Endothelial cell of umbilical vein (primary cell): ENCODE data around the gene IPO5. TPM values are rescaled to one million over a fixed set of nuclear protein-coding genes. Genes with fewer than 3 reads are reported as not detected.

Experiments used
- BruUV-seq: library from RNA; stranded (reverse); fragments of 400-500 nt; replicated peaks from 2 replicates; lab custom pipeline; 2021; lab: Mats Ljungman, UMichigan
- CTCF ChIA-PET: fragments of 300-600, 350-600 bp; sonication (Branson Sonifier 250); formaldehyde crosslinking; loops from one replicate; lab custom pipeline; 2021; ENCODE audit warnings: antibody characterized with exemption, inconsistent platforms; lab: Charles Lee
- POLR2A ChIA-PET: fragments of 300-600, 350-600 bp; sonication (Branson Sonifier 250); formaldehyde crosslinking; loops from one replicate; lab custom pipeline; 2021; ENCODE audit warnings: antibody characterized with exemption, inconsistent platforms; lab: Charles Lee
- DNase-seq: peaks from one replicate; pipeline ENCODE4 v3.0.0-alpha.2; 2011; ENCODE audit warnings: low read depth, low spot score
- FAIRE-seq: peaks from 2 replicates; lab custom pipeline; 2011; peaks lifted over from hg19 to GRCh38; lab: Jason Lieb, UNC
- H2AFZ ChIP-seq: 2 replicates; pipeline ENCODE4 v1.6.0; 2012; ENCODE audit warnings: low read depth, low read length, control low read depth, inconsistent platforms
- H3K27ac ChIP-seq: 2 replicates; pipeline ENCODE4 v1.5.1; 2011; ENCODE audit warnings: low read depth, mild to moderate bottlenecking, control low read depth, low read length, moderate library complexity; ENCODE audit not compliant: insufficient read depth
- H3K27me3 ChIP-seq, 2 experiments: 2 replicates each; pipeline versions ENCODE4 v1.6.0 to v1.6.1; 2011; ENCODE audit warnings: low read length in 2 of 2, mixed read lengths in 1 of 2; ENCODE audit not compliant: control insufficient read depth in 2 of 2, insufficient read depth in 2 of 2
- H3K36me3 ChIP-seq, 2 experiments: 2 replicates in 1 of 2; 3 replicates in 1 of 2; pipeline ENCODE4 v1.5.1; 2011; ENCODE audit warnings: low read length in 2 of 2, mild to moderate bottlenecking in 1 of 2, moderate library complexity in 1 of 2; ENCODE audit not compliant: control insufficient read depth in 2 of 2, insufficient read depth in 2 of 2; ENCODE audit errors: extremely low read depth in 1 of 2
- H3K4me1 ChIP-seq: 3 replicates; pipeline ENCODE4 v1.5.1; 2011; ENCODE audit warnings: mild to moderate bottlenecking, low read length; ENCODE audit not compliant: control insufficient read depth, insufficient read depth; ENCODE audit errors: extremely low read depth
- H3K4me2 ChIP-seq: 2 replicates; pipeline ENCODE4 v1.6.1; 2011; ENCODE audit warnings: low read length, control low read depth, mixed read lengths; ENCODE audit not compliant: insufficient read depth
- H3K4me3 ChIP-seq, 3 experiments: fragments of 200-600 bp in 1 of 3; sonication (generic), shearing (Covaris generic) in 1 of 3; replicated peaks in 1 of 3; 2 replicates each; pipeline ENCODE4 v1.5.1; 2011 to 2016; ENCODE audit warnings: control low read depth in 3 of 3, low read length in 3 of 3, mild to moderate bottlenecking in 2 of 3, inconsistent platforms in 1 of 3, low read depth in 1 of 3, moderate library complexity in 1 of 3; ENCODE audit not compliant: insufficient read depth in 1 of 3
- H3K79me2 ChIP-seq: 2 replicates; pipeline ENCODE4 v1.6.0; 2012; ENCODE audit warnings: low read length, inconsistent platforms; ENCODE audit not compliant: control insufficient read depth, insufficient read depth
- H3K9ac ChIP-seq: replicated peaks from 2 replicates; pipeline ENCODE3; 2011; ENCODE audit warnings: low read length, control low read depth; ENCODE audit not compliant: insufficient read depth; ENCODE audit errors: extremely low read depth
- H3K9me1 ChIP-seq: replicated peaks from 3 replicates; pipeline ENCODE4 v1.6.0; 2011; ENCODE audit warnings: mild to moderate bottlenecking, low read length; ENCODE audit not compliant: control insufficient read depth, insufficient read depth; ENCODE audit errors: extremely low read depth
- H3K9me3 ChIP-seq: replicated peaks from 2 replicates; pipeline ENCODE4 v1.5.1; 2012; ENCODE audit warnings: low read length, inconsistent platforms; ENCODE audit not compliant: control insufficient read depth, insufficient read depth
- H4K20me1 ChIP-seq: replicated peaks from 2 replicates; pipeline ENCODE3; 2011; ENCODE audit warnings: mild to moderate bottlenecking, low read length; ENCODE audit not compliant: control insufficient read depth, insufficient read depth; ENCODE audit errors: extremely low read depth
- CTCF ChIP-seq, 2 donors: IDR thresholded peaks; 1 replicate in 1 of 2; 2 replicates in 1 of 2; pipeline ENCODE4 v1.5.1; 2011; ENCODE audit warnings: low read length in 2 of 2, mild to moderate bottlenecking in 2 of 2, moderate library complexity in 2 of 2, control low read depth in 1 of 2, inconsistent platforms in 1 of 2, low read depth in 1 of 2; ENCODE audit not compliant: insufficient read depth in 1 of 2; ENCODE audit errors: extremely low read depth in 1 of 2
- EZH2 ChIP-seq: IDR thresholded peaks from 2 replicates; pipeline ENCODE4 v1.6.1; 2012; ENCODE audit warnings: borderline replicate concordance, low read depth, mild to moderate bottlenecking, moderate library complexity, low read length, inconsistent platforms; ENCODE audit not compliant: severe bottlenecking
- FOS ChIP-seq: IDR thresholded peaks from 2 replicates; pipeline ENCODE4 v1.6.1; 2011; ENCODE audit warnings: mild to moderate bottlenecking, low read length, moderate library complexity, borderline replicate concordance; ENCODE audit not compliant: insufficient read depth
- GATA2 ChIP-seq: IDR thresholded peaks from 2 replicates; pipeline ENCODE4 v1.7.0; 2011; ENCODE audit warnings: low read depth, mild to moderate bottlenecking, moderate library complexity, mixed read lengths, low read length; ENCODE audit not compliant: insufficient read length, insufficient read depth
- JUN ChIP-seq: IDR thresholded peaks from 2 replicates; pipeline ENCODE4 v1.6.1; 2011; ENCODE audit warnings: borderline replicate concordance, low read depth; ENCODE audit not compliant: insufficient read length, insufficient read depth
- MAX ChIP-seq: IDR thresholded peaks from 2 replicates; pipeline ENCODE4 v1.6.1; 2011; ENCODE audit not compliant: insufficient read depth, insufficient read length
- MYC ChIP-seq: IDR thresholded peaks from one replicate; pipeline ENCODE4 v1.6.1; 2011; ENCODE audit warnings: mild to moderate bottlenecking, low read depth, low read length
- POLR2A ChIP-seq: IDR thresholded peaks from 2 replicates; pipeline ENCODE4 v1.6.1; 2012; ENCODE audit warnings: low read depth, mild to moderate bottlenecking, control low read depth, low read length
- POLR2AphosphoS5 ChIP-seq: IDR thresholded peaks from 2 replicates; pipeline ENCODE4 v1.6.1; 2012; ENCODE audit warnings: low read depth, mild to moderate bottlenecking, control low read depth, low read length, moderate library complexity; ENCODE audit not compliant: insufficient read depth
- dilution Hi-C: fragments of 300-500 bp; cut with MboI; formaldehyde crosslinking; loops from one replicate; pipeline ENCODE4 v1.15.0; 2019; ENCODE audit warnings: low sequenced_read_pairs; ENCODE audit not compliant: extremely low pct_ligation_motif_present
- intact Hi-C: fragments of 100-400 bp; cut with micrococcal nuclease; formaldehyde crosslinking; loops from one replicate; pipeline ENCODE4 v1.10.0; 2022
- polyA plus RNA-seq, 4 experiments: library from polyadenylated mRNA; depleted of rRNA in 3 of 4; stranded (reverse) in 3 of 4; unstranded in 1 of 4; fragments of >200 nt; gene quantifications; 2 replicates each; pipeline versions ENCODE4 v1.2.1 to v1.2.3, GENCODE V29; 2011 to 2012; ENCODE audit warnings: missing spikeins in 1 of 4
- total RNA-seq: library from RNA; stranded (reverse); gene quantifications from 2 replicates; pipeline ENCODE4 v1.2.3, GENCODE V29; 2021

IPO5 gene
- total and polyA plus RNA-seq, 2 donors (not counting 3 experiments of a cell fraction or from before 2014, with no cell fraction given): 50.4 to 183 TPM

GRCh38 chr13:97911311-97912138 lies 42.0 kb upstream of the IPO5 start:
- no peak overlapping the region for H3K4me3 ChIP-seq
- H3K9ac ChIP-seq: no peak overlapping the region
- no peaks in the 10 kb centered on the region for H3K9me1 ChIP-seq
- H3K36me3 ChIP-seq: no peaks in the 10 kb centered on the region
- DNase-seq (peak; percentile 14), FAIRE-seq (peak; percentile 15)
- H3K79me2 ChIP-seq: no peaks in the 10 kb centered on the region
- no peak overlapping the region for H3K4me2 ChIP-seq
- no peaks in the 10 kb centered on the region for H3K4me1 ChIP-seq
- POLR2A ChIA-PET: no interaction called here
- TF ChIP-seq CTCF (IDR thresholded peaks at IDR 0.05; ENCODE audit: extremely low read depth in 1 of 2, insufficient read depth in 1 of 2, low read depth in 1 of 2, low read length in 2 of 2): peak; percentile 43 to 46
- no peak for TF ChIP-seq FOS
- H3K27me3 ChIP-seq: no peaks in the 10 kb centered on the region
- H2AFZ ChIP-seq: no peak overlapping the region
- no peaks in the 10 kb centered on the region for H4K20me1 ChIP-seq
- H3K27ac ChIP-seq: no peak overlapping the region
- no TSS peak for BruUV-seq
- intact Hi-C loops: loop anchor here (1.0 kb wide), 1 partner anchor 56 kb away; no protein-coding TSS in a partner anchor
- H3K9me3 ChIP-seq: no peaks in the 10 kb centered on the region
- CTCF ChIA-PET: interaction anchor here (0.9 to 2.8 kb wide), 13 partner anchors 8 to 762 kb away, joined by 3 to 74 read pairs (median 4); no protein-coding TSS in a partner anchor
- dilution Hi-C loops: no loop called here

GRCh38 chr13:97912139-97912535 lies 41.3 kb upstream of the IPO5 start:
- FAIRE-seq: no peak
- TF ChIP-seq POLR2A (no peak), JUN (no peak), MYC (no peak), POLR2AphosphoS5 (no peak), MAX (no peak), EZH2 (no peak), GATA2 (no peak), FOS (no peak), CTCF (IDR thresholded peaks at IDR 0.05; ENCODE audit: extremely low read depth in 1 of 2, insufficient read depth in 1 of 2, low read depth in 1 of 2, low read length in 2 of 2) (no peak)
- intact Hi-C loops (no loop called here), dilution Hi-C loops (no loop called here)
- no peaks in the 10 kb centered on the region for H4K20me1 ChIP-seq
- no peak overlapping the region for H3K27ac ChIP-seq
- H3K4me3 ChIP-seq: no peak overlapping the region
- no TSS peak for BruUV-seq
- no peaks in the 10 kb centered on the region for H3K4me1 ChIP-seq
- H3K27me3 ChIP-seq: no peaks in the 10 kb centered on the region
- no peak overlapping the region for H3K9ac ChIP-seq
- H3K4me2 ChIP-seq: no peak overlapping the region
- H3K9me3 ChIP-seq: no peaks in the 10 kb centered on the region
- no peak overlapping the region for H2AFZ ChIP-seq
- no peaks in the 10 kb centered on the region for H3K79me2 ChIP-seq
- H3K9me1 ChIP-seq: no peaks in the 10 kb centered on the region
- no peaks in the 10 kb centered on the region for H3K36me3 ChIP-seq
- DNase-seq: no peak
- ChIA-PET POLR2A (no interaction called here), CTCF (interaction anchor here (0.9 to 2.8 kb wide), 11 partner anchors 8 to 761 kb away, joined by 3 to 74 read pairs (median 4); no protein-coding TSS in a partner anchor)
